OCI-LY3 (cell line): Measurements from ENCODE around the gene MYL1.

ENCODE experiments used
- H2AFZ ChIP-seq: fragments of 200-600, 300-600 bp; shearing (Covaris generic); 2 replicates; pipeline ENCODE4 v1.6.0; 2014; ENCODE audit warnings: antibody characterized with exemption, low read depth, low read length
- H3K27ac ChIP-seq: fragments of 200-600, 300-600 bp; sonication (generic); 2 replicates; pipeline ENCODE4 v1.5.1; 2014; ENCODE audit warnings: mild to moderate bottlenecking, low read length, moderate library complexity, mixed read lengths
- H3K27me3 ChIP-seq: fragments of 200-600, 300-600 bp; sonication (generic); 2 replicates; pipeline ENCODE4 v1.6.1; 2014; ENCODE audit warnings: low read depth, low read length, mixed read lengths
- H3K36me3 ChIP-seq: fragments of 200-600, 300-600 bp; sonication (generic); replicated peaks from 2 replicates; pipeline ENCODE3; 2014; ENCODE audit warnings: low read depth, low read length, mixed read lengths
- H3K4me1 ChIP-seq: fragments of 300-600, 200-600 bp; sonication (generic); 2 replicates; pipeline ENCODE4 v1.6.1; 2014; ENCODE audit warnings: low read length, mixed read lengths
- H3K4me2 ChIP-seq: fragments of 200-600, 300-600 bp; sonication (generic); 2 replicates; pipeline ENCODE4 v1.6.1; 2014; ENCODE audit warnings: low read length, mixed read lengths
- H3K4me3 ChIP-seq: fragments of 300-600, 200-600 bp; sonication (generic); 2 replicates; pipeline ENCODE4 v1.5.1; 2014; ENCODE audit warnings: antibody characterized with exemption, mild to moderate bottlenecking, low read length, moderate library complexity
- H3K79me2 ChIP-seq: fragments of 300-600, 200-600 bp; shearing (Covaris generic); 2 replicates; pipeline ENCODE4 v1.6.1; 2014; ENCODE audit warnings: mild to moderate bottlenecking, low read length, mixed read lengths
- H3K9ac ChIP-seq: fragments of 300-600, 200-600 bp; shearing (Covaris generic); 2 replicates; pipeline ENCODE4 v1.6.0; 2014; ENCODE audit warnings: mild to moderate bottlenecking, low read length, moderate library complexity
- H3K9me3 ChIP-seq: fragments of 200-600, 300-600 bp; shearing (Covaris generic); 2 replicates; pipeline ENCODE4 v1.6.1; 2014; ENCODE audit warnings: low read length, mixed read lengths; ENCODE audit not compliant: insufficient read depth
- H4K20me1 ChIP-seq: fragments of 200-600, 300-600 bp; sonication (generic); 2 replicates; pipeline ENCODE4 v1.6.1; 2016; ENCODE audit warnings: low read length, mixed read lengths; ENCODE audit not compliant: insufficient read depth
- EZH2phosphoT487 ChIP-seq: fragments of 200-600 bp; shearing (Covaris generic); IDR thresholded peaks from 2 replicates; pipeline ENCODE4 v1.6.1; 2018; ENCODE audit warnings: antibody characterized with exemption, mixed run types, low read depth
- TF ChIP-seq, protein P1 (sequence below): fragments of 200-600, 300-600 bp; sonication (generic); IDR thresholded peaks from 2 replicates; pipeline ENCODE4 v1.5.1; 2014; ENCODE audit warnings: antibody characterized with exemption, low read length, low read depth

Gene MYL1

DNA sequence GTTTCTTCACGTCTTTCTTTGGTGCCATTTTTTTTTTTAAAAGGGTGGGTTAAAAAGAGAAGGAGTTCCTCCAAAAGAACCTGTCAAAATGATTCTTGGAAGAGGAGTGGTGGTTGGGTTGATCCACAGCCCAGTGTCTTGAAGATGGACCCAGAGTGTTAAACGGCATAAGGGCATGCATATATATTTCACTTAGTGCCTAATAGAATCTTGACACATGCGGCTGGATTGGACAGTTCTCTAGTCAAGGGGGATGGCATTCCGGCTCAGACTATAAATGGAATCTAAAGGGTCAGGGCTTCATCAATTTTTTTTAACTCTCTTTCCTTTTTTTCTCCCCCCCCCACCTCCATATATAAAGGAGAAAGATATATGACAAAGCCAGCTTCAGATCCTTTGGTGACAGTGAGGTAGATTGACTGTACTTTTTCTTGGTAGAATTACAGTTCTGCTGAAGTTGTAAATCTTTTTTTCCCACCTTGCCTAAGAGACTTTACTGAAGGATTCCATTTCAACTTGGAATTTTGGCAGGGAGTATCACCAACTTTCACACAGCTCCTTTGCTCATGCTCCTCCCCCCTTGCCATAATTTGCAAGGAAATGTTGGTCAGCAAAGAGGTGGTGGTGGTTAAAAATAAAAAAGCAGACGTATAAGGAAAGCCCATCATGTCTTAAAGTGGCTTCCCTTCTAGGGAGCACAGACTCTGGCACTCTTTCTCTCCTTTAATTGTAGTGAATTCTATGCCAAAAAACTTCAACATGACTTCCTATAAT is at the start of gene MYL1:
MYL1 (minus strand) TSS at position 160 of the 774 bp plus-strand sequence; CDS start at position 28, 132 bp downstream.
- Histone ChIP-seq H3K9ac (no peak within 1 kb of the TSS), H3K36me3 (no peaks in the 10 kb centered on the region), H3K79me2 (no peaks in the 10 kb centered on the region), H3K4me1 (no peaks in the 10 kb centered on the region), H4K20me1 (no peaks in the 10 kb centered on the region), H3K27ac (no peak within 1 kb of the TSS), H3K4me2 (no peak within 1 kb of the TSS), H3K27me3 (no peaks in the 10 kb centered on the region), H2AFZ (no peak within 1 kb of the TSS), H3K9me3 (no peaks in the 10 kb centered on the region), H3K4me3 (no peak within 1 kb of the TSS)
- TF ChIP-seq, protein P1, sequence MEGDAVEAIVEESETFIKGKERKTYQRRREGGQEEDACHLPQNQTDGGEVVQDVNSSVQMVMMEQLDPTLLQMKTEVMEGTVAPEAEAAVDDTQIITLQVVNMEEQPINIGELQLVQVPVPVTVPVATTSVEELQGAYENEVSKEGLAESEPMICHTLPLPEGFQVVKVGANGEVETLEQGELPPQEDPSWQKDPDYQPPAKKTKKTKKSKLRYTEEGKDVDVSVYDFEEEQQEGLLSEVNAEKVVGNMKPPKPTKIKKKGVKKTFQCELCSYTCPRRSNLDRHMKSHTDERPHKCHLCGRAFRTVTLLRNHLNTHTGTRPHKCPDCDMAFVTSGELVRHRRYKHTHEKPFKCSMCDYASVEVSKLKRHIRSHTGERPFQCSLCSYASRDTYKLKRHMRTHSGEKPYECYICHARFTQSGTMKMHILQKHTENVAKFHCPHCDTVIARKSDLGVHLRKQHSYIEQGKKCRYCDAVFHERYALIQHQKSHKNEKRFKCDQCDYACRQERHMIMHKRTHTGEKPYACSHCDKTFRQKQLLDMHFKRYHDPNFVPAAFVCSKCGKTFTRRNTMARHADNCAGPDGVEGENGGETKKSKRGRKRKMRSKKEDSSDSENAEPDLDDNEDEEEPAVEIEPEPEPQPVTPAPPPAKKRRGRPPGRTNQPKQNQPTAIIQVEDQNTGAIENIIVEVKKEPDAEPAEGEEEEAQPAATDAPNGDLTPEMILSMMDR, result no peak
- no peak for TF ChIP-seq EZH2phosphoT487

DNA sequence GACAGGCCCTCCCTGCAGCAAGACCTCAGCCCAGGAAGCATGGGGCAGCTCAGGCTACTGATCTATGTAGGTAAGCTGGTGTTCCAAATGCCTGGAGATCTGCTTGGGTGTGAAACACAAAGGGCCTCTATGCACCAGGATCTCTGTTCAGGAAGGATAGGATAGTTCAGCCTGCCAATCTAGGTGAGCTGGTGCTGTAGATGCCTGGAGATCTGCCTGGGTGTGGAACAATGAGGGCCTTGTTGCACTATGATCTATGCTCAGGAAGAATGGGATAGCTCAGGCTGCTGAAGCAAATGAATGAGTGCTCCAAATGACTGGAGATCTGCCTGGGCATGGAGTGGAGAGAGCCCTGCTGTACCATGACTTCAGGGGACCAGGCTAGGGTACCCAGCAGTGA is 48.9 kb upstream of the MYL1 start:
- Histone ChIP-seq H3K27me3 (no peaks in the 10 kb centered on the region), H3K4me3 (no peak overlapping the region), H3K27ac (no peak overlapping the region), H3K9ac (no peak overlapping the region), H3K79me2 (no peaks in the 10 kb centered on the region), H3K4me1 (no peaks in the 10 kb centered on the region), H3K9me3 (no peaks in the 10 kb centered on the region), H2AFZ (no peak overlapping the region), H4K20me1 (no peaks in the 10 kb centered on the region), H3K36me3 (no peaks in the 10 kb centered on the region), H3K4me2 (no peak overlapping the region)
- TF ChIP-seq EZH2phosphoT487, result no peak
- TF ChIP-seq, protein P1, result no peak

DNA sequence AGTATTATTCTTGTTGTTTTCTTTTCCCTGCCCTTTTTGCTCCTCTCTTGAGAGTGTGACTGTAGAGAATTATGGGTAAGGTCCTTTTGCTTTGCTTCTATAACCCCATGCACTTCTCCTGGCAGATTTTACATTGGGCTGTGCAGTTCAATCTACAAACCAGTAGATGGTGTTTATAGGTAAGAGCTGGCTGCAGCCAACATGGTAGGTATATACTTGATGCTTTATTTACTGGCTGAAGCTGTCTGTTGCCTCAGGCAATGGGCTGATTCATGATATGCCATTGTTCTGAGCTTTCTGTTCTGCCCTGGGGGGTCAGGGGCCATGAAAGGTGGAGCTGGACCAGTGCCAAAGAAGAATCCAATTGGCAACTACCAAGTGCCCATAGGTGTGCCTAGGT is 48.3 kb upstream of the MYL1 start:
- Histone ChIP-seq H3K4me3 (no peak overlapping the region), H2AFZ (no peak overlapping the region), H3K4me1 (no peaks in the 10 kb centered on the region), H3K4me2 (no peak overlapping the region), H3K9me3 (no peaks in the 10 kb centered on the region), H3K36me3 (no peaks in the 10 kb centered on the region), H3K27me3 (no peaks in the 10 kb centered on the region), H4K20me1 (no peaks in the 10 kb centered on the region), H3K9ac (no peak overlapping the region), H3K79me2 (no peaks in the 10 kb centered on the region), H3K27ac (no peak overlapping the region)
- TF ChIP-seq, protein P1, result peak; percentile 45
- no peak for TF ChIP-seq EZH2phosphoT487

DNA sequence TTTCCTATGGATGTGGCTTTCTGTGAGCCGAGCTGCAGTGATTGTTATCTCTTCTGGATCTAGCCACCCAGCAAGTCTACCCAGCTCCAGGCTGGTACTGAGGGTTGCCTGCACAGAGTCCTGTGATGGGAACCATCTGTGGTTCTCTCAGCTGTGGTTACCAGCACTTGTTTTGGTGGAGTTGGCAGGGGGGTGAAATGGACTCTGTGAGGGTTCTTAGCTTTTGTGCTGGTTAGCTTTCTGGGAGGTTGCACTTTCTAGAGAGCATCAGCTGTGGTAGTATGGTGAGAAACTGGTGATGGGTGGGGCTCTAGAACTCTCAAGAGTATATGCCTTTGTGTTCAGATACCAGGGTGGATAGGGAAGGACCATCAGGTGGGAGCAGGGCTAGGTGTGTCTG is 45.4 kb upstream of the MYL1 start:
- Histone ChIP-seq H3K4me1 (no peaks in the 10 kb centered on the region), H3K36me3 (no peaks in the 10 kb centered on the region), H3K27me3 (no peaks in the 10 kb centered on the region), H3K4me2 (no peak overlapping the region), H4K20me1 (no peaks in the 10 kb centered on the region), H3K79me2 (no peaks in the 10 kb centered on the region), H3K27ac (no peak overlapping the region), H3K4me3 (no peak overlapping the region), H2AFZ (no peak overlapping the region), H3K9ac (no peak overlapping the region), H3K9me3 (no peaks in the 10 kb centered on the region)
- TF ChIP-seq EZH2phosphoT487, result no peak
- TF ChIP-seq, protein P1, result no peak
